HTERT RPE-1 (cell line): Measurements from ENCODE around the gene TRNT1.

ENCODE experiments used
- in situ Hi-C: fragments of 300-500 bp; cut with MboI; formaldehyde crosslinking; loops from 4 replicates; pipeline ENCODE4 v1.14.3; 2020; ENCODE audit warnings: low sequenced_read_pairs

TRNT1 gene

GRCh38 chr3:3126477-3127431, at the start of gene TRNT1:
Gene TRNT1 (plus strand): TSS chr3:3126940. CDS start chr3:3129041, 2,101 bp downstream.
- in situ Hi-C loops = no loop called here

- in situ Hi-C loops = no loop called here
Observed at GRCh38 chr3:3080309-3080708, 46.4 kb upstream of the TRNT1 start.

- in situ Hi-C loops = no loop called here
Observed at GRCh38 chr3:3081381-3082233, 45.1 kb upstream of the TRNT1 start.

- in situ Hi-C loops = no loop called here
Observed at GRCh38 chr3:3082234-3082924, 44.4 kb upstream of the TRNT1 start.

GRCh38 chr3:3084890-3085289, 41.9 kb upstream of the TRNT1 start:
- in situ Hi-C loops = no loop called here

- in situ Hi-C loops = no loop called here
Observed at GRCh38 chr3:3085782-3086181, 41.0 kb upstream of the TRNT1 start.

- in situ Hi-C loops = no loop called here
Observed at GRCh38 chr3:3086239-3086638, 40.5 kb upstream of the TRNT1 start.

GRCh38 chr3:3087279-3087678, 39.5 kb upstream of the TRNT1 start:
- in situ Hi-C loops = no loop called here

GRCh38 chr3:3087716-3088465, 38.8 kb upstream of the TRNT1 start:
- in situ Hi-C loops = no loop called here

GRCh38 chr3:3089017-3089416, 37.7 kb upstream of the TRNT1 start:
- in situ Hi-C loops = no loop called here

- in situ Hi-C loops = no loop called here
Observed at GRCh38 chr3:3097958-3098357, 28.8 kb upstream of the TRNT1 start.

- in situ Hi-C loops = no loop called here
Observed at GRCh38 chr3:3101660-3102458, 24.9 kb upstream of the TRNT1 start.

GRCh38 chr3:3102751-3103150, 24.0 kb upstream of the TRNT1 start:
- in situ Hi-C loops = no loop called here

- in situ Hi-C loops = no loop called here
Observed at GRCh38 chr3:3105246-3105645, 21.5 kb upstream of the TRNT1 start.

GRCh38 chr3:3105815-3106214, 20.9 kb upstream of the TRNT1 start:
- in situ Hi-C loops = no loop called here

- in situ Hi-C loops = no loop called here
Observed at GRCh38 chr3:3107181-3107580, 19.6 kb upstream of the TRNT1 start.

GRCh38 chr3:3107858-3108257, 18.9 kb upstream of the TRNT1 start:
- in situ Hi-C loops = no loop called here

GRCh38 chr3:3109407-3110298, 17.1 kb upstream of the TRNT1 start:
- in situ Hi-C loops = no loop called here

GRCh38 chr3:3110299-3110630, 16.5 kb upstream of the TRNT1 start, which contains the start of gene IL5RA:
Gene IL5RA (minus strand): TSS chr3:3110374. CDS start chr3:3104984, 5,390 bp downstream.
- in situ Hi-C loops = no loop called here
